H54 (cell line): ENCODE results near the gene CNBP.

ENCODE experiments used
- DNase-seq: peaks from one replicate; pipeline ENCODE4 v3.0.0; 2011; ENCODE audit warnings: low spot score, mixed read lengths; ENCODE audit not compliant: insufficient read length
- FAIRE-seq: peaks from 3 replicates; lab custom pipeline; 2011; peaks lifted over from hg19 to GRCh38; lab: Jason Lieb, UNC
- POLR2A ChIP-seq: IDR thresholded peaks from 2 replicates; pipeline ENCODE4 v1.6.1; 2011; ENCODE audit warnings: low read depth, mild to moderate bottlenecking, low read length

The CNBP gene

DNA sequence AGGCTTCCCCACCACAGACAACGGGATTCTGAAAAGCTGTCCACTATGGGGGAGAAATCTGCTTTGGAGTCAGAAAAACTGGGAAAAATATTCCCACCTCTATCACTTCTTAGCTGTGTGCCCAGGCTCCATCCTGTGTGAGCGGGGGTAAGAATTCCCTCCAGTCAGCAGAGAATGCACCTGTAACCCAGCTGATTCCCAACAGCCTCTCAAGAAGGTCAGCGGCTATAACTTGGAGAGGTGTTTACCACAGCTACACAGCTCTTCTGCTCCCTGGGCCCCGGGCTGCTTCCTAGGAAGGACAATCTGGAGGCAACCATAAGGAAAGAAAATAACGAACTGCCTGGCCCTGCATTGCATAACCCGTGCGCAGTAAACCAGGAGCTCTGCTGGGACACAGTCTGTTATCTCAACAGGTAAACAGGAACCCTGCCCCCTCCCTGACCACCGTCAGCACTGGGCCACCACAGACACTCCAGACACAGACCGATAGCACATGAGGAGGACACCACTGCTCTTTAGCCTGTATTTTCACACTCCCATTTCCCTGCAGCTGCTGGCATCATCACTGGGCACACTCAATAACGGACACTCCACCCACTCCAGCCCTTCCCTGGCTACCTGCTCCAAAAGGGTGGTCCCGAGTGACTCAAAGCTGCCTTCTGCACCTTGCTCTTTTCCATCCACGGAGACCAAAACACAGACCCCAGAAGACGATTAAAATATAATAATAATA is 64.2 kb downstream of the CNBP start:
- FAIRE-seq (no peak), DNase-seq (no peak)
- TF ChIP-seq POLR2A: no peak

DNA sequence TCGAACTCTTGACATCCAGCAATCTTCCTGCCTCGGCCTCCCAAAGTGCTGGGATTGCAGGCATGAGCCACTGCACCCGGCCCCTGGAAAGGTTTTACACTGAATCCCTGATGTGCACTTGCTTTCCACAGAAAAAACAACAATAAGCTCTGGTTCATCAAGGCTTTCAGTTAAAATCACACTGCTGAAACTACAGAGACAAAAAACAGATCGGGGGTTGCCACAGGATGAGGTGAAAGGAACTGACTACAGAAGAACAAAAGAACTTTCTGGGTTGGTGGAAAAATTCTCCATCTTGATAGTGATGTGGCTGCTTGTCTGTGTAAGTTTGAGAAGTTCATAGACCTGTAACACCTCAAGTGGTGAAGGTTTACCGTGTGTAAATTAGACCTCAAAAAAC is 65.0 kb downstream of the CNBP start:
- no peak for FAIRE-seq
- DNase-seq: no peak
- TF ChIP-seq POLR2A: no peak
